ENCODE data around the gene RGS6.

GRCh38 chr14:72186523-72186922 lies 254.3 kb downstream of the RGS6 start:
- no peak for TF ChIP-seq EZH2 (IDR thresholded peaks at IDR 0.05; ENCODE audit: insufficient read depth, poor library complexity, severe bottlenecking)
- TF ChIP-seq EZH2phosphoT487 (IDR thresholded peaks at IDR 0.05; ENCODE audit: insufficient read depth, low read depth) = no peak
